MM.1S (cell line): ENCODE data around the gene COG5.

Experiments used
- DNase-seq: peaks from one replicate; pipeline ENCODE4 v3.0.0-alpha.2; 2015
- H2AFZ ChIP-seq: fragments of 300-600 bp; sonication (generic); 2 replicates; pipeline ENCODE4 v1.6.0; 2016; ENCODE audit warnings: antibody characterized with exemption, low read length
- H3F3A ChIP-seq: fragments of 300-600 bp; sonication (generic); 2 replicates; pipeline ENCODE4 v1.6.1; 2016; ENCODE audit warnings: mild to moderate bottlenecking, antibody characterized with exemption, low read length, moderate library complexity, mixed read lengths; ENCODE audit not compliant: insufficient read depth
- H3K27ac ChIP-seq: fragments of 300-600 bp; sonication (generic); 2 replicates; pipeline ENCODE4 v1.5.1; 2016; ENCODE audit warnings: mild to moderate bottlenecking, low read length
- H3K27me3 ChIP-seq: fragments of 300-600 bp; sonication (generic); replicated peaks from 2 replicates; pipeline ENCODE4 v1.6.0; 2016; ENCODE audit warnings: low read length; ENCODE audit not compliant: insufficient read depth
- H3K36me3 ChIP-seq: fragments of 300-600 bp; sonication (generic); replicated peaks from 2 replicates; pipeline ENCODE4 v1.6.1; 2016; ENCODE audit warnings: mild to moderate bottlenecking, low read length, mixed read lengths; ENCODE audit not compliant: insufficient read depth
- H3K4me1 ChIP-seq: fragments of 300-600 bp; sonication (generic); 2 replicates; pipeline ENCODE4 v1.6.1; 2016; ENCODE audit warnings: low read length, mixed read lengths
- H3K4me2 ChIP-seq: fragments of 300-600 bp; sonication (generic); 2 replicates; pipeline ENCODE4 v1.6.0; 2016; ENCODE audit warnings: low read depth, low read length
- H3K4me3 ChIP-seq: fragments of 300-600 bp; sonication (generic); 2 replicates; pipeline ENCODE4 v1.5.1; 2016; ENCODE audit warnings: low read length, mixed read lengths
- H3K79me2 ChIP-seq: fragments of 300-600 bp; sonication (generic); 2 replicates; pipeline ENCODE4 v1.6.1; 2016; ENCODE audit warnings: mixed run types, low read length, mixed read lengths
- H3K9ac ChIP-seq: fragments of 300-600 bp; sonication (generic); 2 replicates; pipeline ENCODE4 v1.6.1; 2016; ENCODE audit warnings: low read length, mixed read lengths
- H3K9me2 ChIP-seq: fragments of 300-600 bp; sonication (generic); replicated peaks from 2 replicates; pipeline ENCODE4 v1.6.1; 2016; ENCODE audit warnings: mild to moderate bottlenecking, low read length, mixed read lengths; ENCODE audit not compliant: insufficient read depth
- H3K9me3 ChIP-seq: fragments of 300-600 bp; sonication (generic); replicated peaks from 2 replicates; pipeline ENCODE4 v1.6.1; 2016; ENCODE audit warnings: mild to moderate bottlenecking, low read length, mixed read lengths; ENCODE audit not compliant: insufficient read depth
- H4K20me1 ChIP-seq: fragments of 300-600 bp; sonication (generic); 2 replicates; pipeline ENCODE4 v1.6.1; 2016; ENCODE audit warnings: mild to moderate bottlenecking, low read length, moderate library complexity, mixed read lengths; ENCODE audit not compliant: insufficient read depth
- CTCF ChIP-seq: fragments of 300-600 bp; sonication (generic); IDR thresholded peaks from 2 replicates; pipeline ENCODE4 v1.5.1; 2016; ENCODE audit warnings: antibody characterized with exemption, low read length, mixed read lengths
- EZH2 ChIP-seq: fragments of 300-600 bp; sonication (generic); optimal IDR thresholded peaks from 2 replicates; pipeline ENCODE3; 2017; ENCODE audit warnings: low read depth, mild to moderate bottlenecking, antibody characterized with exemption, low read length, mixed read lengths
- EZH2phosphoT487 ChIP-seq: fragments of 300-600 bp; sonication (generic); IDR thresholded peaks from 2 replicates; pipeline ENCODE4 v1.6.1; 2018; ENCODE audit warnings: antibody characterized with exemption, low read length

Gene COG5

DNA sequence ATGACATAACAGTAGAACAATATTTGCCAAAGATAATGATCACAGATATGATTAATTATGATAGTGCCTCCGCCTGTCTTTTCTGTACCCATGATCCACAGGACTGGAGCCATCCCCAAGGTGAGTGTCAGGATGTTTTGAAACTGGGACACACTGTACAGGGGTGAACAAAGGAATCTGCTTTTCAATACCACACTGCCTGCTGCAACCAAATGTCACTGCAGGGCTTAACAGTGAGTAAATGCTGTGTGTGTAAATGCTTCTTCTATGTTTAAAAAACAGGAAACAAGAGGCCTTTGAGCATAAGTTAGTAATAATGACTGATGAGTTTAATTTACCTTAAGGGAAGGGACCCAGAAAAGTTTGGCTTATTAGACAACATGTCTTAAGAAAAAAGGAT is 329.7 kb downstream of the COG5 start:
- H2AFZ ChIP-seq, result no peak overlapping the region
- no peak overlapping the region for H3K9ac ChIP-seq
- H3K79me2 ChIP-seq, result no peaks in the 10 kb centered on the region
- H3K36me3 ChIP-seq, result no peaks in the 10 kb centered on the region
- no peak overlapping the region for H3K4me2 ChIP-seq
- no peak overlapping the region for H3K4me3 ChIP-seq
- H3K27ac ChIP-seq, result no peak overlapping the region
- no peaks in the 10 kb centered on the region for H4K20me1 ChIP-seq
- no peaks in the 10 kb centered on the region for H3F3A ChIP-seq
- TF ChIP-seq EZH2 (no peak), CTCF (no peak), EZH2phosphoT487 (no peak)
- H3K27me3 ChIP-seq, result no peaks in the 10 kb centered on the region
- H3K9me3 ChIP-seq, result no peaks in the 10 kb centered on the region
- no peak for DNase-seq
- no peaks in the 10 kb centered on the region for H3K4me1 ChIP-seq
- H3K9me2 ChIP-seq, result no peaks in the 10 kb centered on the region

DNA sequence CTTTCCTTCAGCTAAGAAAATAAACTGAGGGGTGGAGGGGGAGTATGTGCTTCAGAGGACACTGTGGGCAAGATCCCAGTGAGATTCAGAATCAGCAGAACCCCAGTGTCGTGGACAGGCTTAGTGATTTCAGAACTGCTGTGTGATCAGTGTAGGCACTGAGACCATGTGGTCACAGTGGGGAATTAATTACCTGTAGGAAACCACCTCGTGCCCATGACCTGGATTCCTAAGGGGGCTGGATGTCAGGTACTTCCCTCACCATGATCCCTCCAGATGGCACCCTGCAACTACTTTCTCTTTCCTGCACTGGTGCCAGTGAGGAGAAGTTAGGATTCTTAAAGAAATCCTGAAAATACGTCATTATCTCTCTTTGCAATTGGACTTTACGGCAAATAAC is 330.5 kb downstream of the COG5 start:
- H3K4me1 ChIP-seq, result no peaks in the 10 kb centered on the region
- H3K9ac ChIP-seq, result no peak overlapping the region
- H3K27me3 ChIP-seq, result no peaks in the 10 kb centered on the region
- no peaks in the 10 kb centered on the region for H3K9me2 ChIP-seq
- no peak overlapping the region for H2AFZ ChIP-seq
- no peak for TF ChIP-seq EZH2phosphoT487
- no peak for TF ChIP-seq EZH2
- TF ChIP-seq CTCF, result no peak
- H3K4me2 ChIP-seq, result no peak overlapping the region
- H3K4me3 ChIP-seq, result no peak overlapping the region
- H3K27ac ChIP-seq, result no peak overlapping the region
- no peaks in the 10 kb centered on the region for H3K36me3 ChIP-seq
- H4K20me1 ChIP-seq, result no peaks in the 10 kb centered on the region
- H3K9me3 ChIP-seq, result no peaks in the 10 kb centered on the region
- no peaks in the 10 kb centered on the region for H3K79me2 ChIP-seq
- no peaks in the 10 kb centered on the region for H3F3A ChIP-seq
- no peak for DNase-seq

DNA sequence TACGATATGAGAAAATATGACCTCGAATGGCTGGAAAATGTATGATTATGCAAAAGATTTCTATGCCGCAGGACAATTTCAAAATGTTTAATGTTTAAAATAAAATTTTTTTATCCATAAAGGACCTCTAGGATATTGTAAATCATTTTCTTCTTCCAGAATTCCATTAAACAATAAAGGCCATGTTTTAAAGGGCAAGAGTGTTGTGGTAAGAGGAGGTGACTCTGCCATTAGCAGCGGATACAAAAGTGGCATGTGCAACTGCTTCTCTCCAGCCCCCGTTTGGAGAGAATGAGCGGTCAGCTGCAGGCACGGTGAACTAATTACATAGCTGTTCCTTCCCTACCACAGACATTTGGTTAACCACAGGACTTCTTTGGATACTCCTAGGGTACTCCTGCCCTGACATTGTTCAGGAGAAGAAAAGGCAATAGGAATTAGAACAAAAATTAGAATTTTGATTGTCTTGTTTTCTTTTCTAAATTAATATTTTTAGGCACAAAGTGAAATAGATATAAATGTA is 331.1 kb downstream of the COG5 start:
- no peaks in the 10 kb centered on the region for H3K27me3 ChIP-seq
- no peaks in the 10 kb centered on the region for H3F3A ChIP-seq
- H3K79me2 ChIP-seq, result no peaks in the 10 kb centered on the region
- TF ChIP-seq CTCF, result no peak
- no peak for TF ChIP-seq EZH2phosphoT487
- TF ChIP-seq EZH2, result no peak
- no peak for DNase-seq
- H2AFZ ChIP-seq, result no peak overlapping the region
- H3K27ac ChIP-seq, result no peak overlapping the region
- H3K9me2 ChIP-seq, result no peaks in the 10 kb centered on the region
- no peaks in the 10 kb centered on the region for H3K36me3 ChIP-seq
- no peaks in the 10 kb centered on the region for H4K20me1 ChIP-seq
- no peak overlapping the region for H3K4me2 ChIP-seq
- H3K9me3 ChIP-seq, result no peaks in the 10 kb centered on the region
- no peak overlapping the region for H3K9ac ChIP-seq
- H3K4me3 ChIP-seq, result no peak overlapping the region
- no peaks in the 10 kb centered on the region for H3K4me1 ChIP-seq
